Endothelial cell of umbilical vein (primary cell): Measurements from ENCODE around the gene RPS5. TPM values are rescaled to one million over a fixed set of nuclear protein-coding genes. Genes with fewer than 3 reads are reported as not detected.
A peak's percentile ranks its signal among the peaks of the same experiment; 100 is the strongest.

Source experiments
- BruUV-seq: library from RNA; stranded (reverse); fragments of 400-500 nt; replicated peaks from 2 replicates; lab custom pipeline; 2021; lab: Mats Ljungman, UMichigan
- CTCF ChIA-PET: fragments of 300-600, 350-600 bp; sonication (Branson Sonifier 250); formaldehyde crosslinking; loops from one replicate; lab custom pipeline; 2021; ENCODE audit warnings: antibody characterized with exemption, inconsistent platforms; lab: Charles Lee
- POLR2A ChIA-PET: fragments of 300-600, 350-600 bp; sonication (Branson Sonifier 250); formaldehyde crosslinking; loops from one replicate; lab custom pipeline; 2021; ENCODE audit warnings: antibody characterized with exemption, inconsistent platforms; lab: Charles Lee
- DNase-seq: peaks from one replicate; pipeline ENCODE4 v3.0.0-alpha.2; 2011; ENCODE audit warnings: low read depth, low spot score
- FAIRE-seq: peaks from 2 replicates; lab custom pipeline; 2011; peaks lifted over from hg19 to GRCh38; lab: Jason Lieb, UNC
- H2AFZ ChIP-seq: 2 replicates; pipeline ENCODE4 v1.6.0; 2012; ENCODE audit warnings: low read depth, low read length, control low read depth, inconsistent platforms
- H3K27ac ChIP-seq: 2 replicates; pipeline ENCODE4 v1.5.1; 2011; ENCODE audit warnings: low read depth, mild to moderate bottlenecking, control low read depth, low read length, moderate library complexity; ENCODE audit not compliant: insufficient read depth
- H3K27me3 ChIP-seq, 2 experiments: 2 replicates each; pipeline versions ENCODE4 v1.6.0 to v1.6.1; 2011; ENCODE audit warnings: low read length in 2 of 2, mixed read lengths in 1 of 2; ENCODE audit not compliant: control insufficient read depth in 2 of 2, insufficient read depth in 2 of 2
- H3K36me3 ChIP-seq, 2 experiments: 2 replicates in 1 of 2; 3 replicates in 1 of 2; pipeline ENCODE4 v1.5.1; 2011; ENCODE audit warnings: low read length in 2 of 2, mild to moderate bottlenecking in 1 of 2, moderate library complexity in 1 of 2; ENCODE audit not compliant: control insufficient read depth in 2 of 2, insufficient read depth in 2 of 2; ENCODE audit errors: extremely low read depth in 1 of 2
- H3K4me1 ChIP-seq: 3 replicates; pipeline ENCODE4 v1.5.1; 2011; ENCODE audit warnings: mild to moderate bottlenecking, low read length; ENCODE audit not compliant: control insufficient read depth, insufficient read depth; ENCODE audit errors: extremely low read depth
- H3K4me2 ChIP-seq: 2 replicates; pipeline ENCODE4 v1.6.1; 2011; ENCODE audit warnings: low read length, control low read depth, mixed read lengths; ENCODE audit not compliant: insufficient read depth
- H3K4me3 ChIP-seq, 3 experiments: fragments of 200-600 bp in 1 of 3; sonication (generic), shearing (Covaris generic) in 1 of 3; replicated peaks in 1 of 3; 2 replicates each; pipeline ENCODE4 v1.5.1; 2011 to 2016; ENCODE audit warnings: control low read depth in 3 of 3, low read length in 3 of 3, mild to moderate bottlenecking in 2 of 3, inconsistent platforms in 1 of 3, low read depth in 1 of 3, moderate library complexity in 1 of 3; ENCODE audit not compliant: insufficient read depth in 1 of 3
- H3K79me2 ChIP-seq: 2 replicates; pipeline ENCODE4 v1.6.0; 2012; ENCODE audit warnings: low read length, inconsistent platforms; ENCODE audit not compliant: control insufficient read depth, insufficient read depth
- H3K9ac ChIP-seq: replicated peaks from 2 replicates; pipeline ENCODE3; 2011; ENCODE audit warnings: low read length, control low read depth; ENCODE audit not compliant: insufficient read depth; ENCODE audit errors: extremely low read depth
- H3K9me1 ChIP-seq: replicated peaks from 3 replicates; pipeline ENCODE4 v1.6.0; 2011; ENCODE audit warnings: mild to moderate bottlenecking, low read length; ENCODE audit not compliant: control insufficient read depth, insufficient read depth; ENCODE audit errors: extremely low read depth
- H3K9me3 ChIP-seq: replicated peaks from 2 replicates; pipeline ENCODE4 v1.5.1; 2012; ENCODE audit warnings: low read length, inconsistent platforms; ENCODE audit not compliant: control insufficient read depth, insufficient read depth
- H4K20me1 ChIP-seq: replicated peaks from 2 replicates; pipeline ENCODE3; 2011; ENCODE audit warnings: mild to moderate bottlenecking, low read length; ENCODE audit not compliant: control insufficient read depth, insufficient read depth; ENCODE audit errors: extremely low read depth
- FOS ChIP-seq: IDR thresholded peaks from 2 replicates; pipeline ENCODE4 v1.6.1; 2011; ENCODE audit warnings: mild to moderate bottlenecking, low read length, moderate library complexity, borderline replicate concordance; ENCODE audit not compliant: insufficient read depth
- MYC ChIP-seq: IDR thresholded peaks from one replicate; pipeline ENCODE4 v1.6.1; 2011; ENCODE audit warnings: mild to moderate bottlenecking, low read depth, low read length
- POLR2A ChIP-seq: IDR thresholded peaks from 2 replicates; pipeline ENCODE4 v1.6.1; 2012; ENCODE audit warnings: low read depth, mild to moderate bottlenecking, control low read depth, low read length
- POLR2AphosphoS5 ChIP-seq: IDR thresholded peaks from 2 replicates; pipeline ENCODE4 v1.6.1; 2012; ENCODE audit warnings: low read depth, mild to moderate bottlenecking, control low read depth, low read length, moderate library complexity; ENCODE audit not compliant: insufficient read depth
- dilution Hi-C: fragments of 300-500 bp; cut with MboI; formaldehyde crosslinking; loops from one replicate; pipeline ENCODE4 v1.15.0; 2019; ENCODE audit warnings: low sequenced_read_pairs; ENCODE audit not compliant: extremely low pct_ligation_motif_present
- intact Hi-C: fragments of 100-400 bp; cut with micrococcal nuclease; formaldehyde crosslinking; loops from one replicate; pipeline ENCODE4 v1.10.0; 2022
- polyA plus RNA-seq, 4 experiments: library from polyadenylated mRNA; depleted of rRNA in 3 of 4; stranded (reverse) in 3 of 4; unstranded in 1 of 4; fragments of >200 nt; gene quantifications; 2 replicates each; pipeline versions ENCODE4 v1.2.1 to v1.2.3, GENCODE V29; 2011 to 2012; ENCODE audit warnings: missing spikeins in 1 of 4
- total RNA-seq: library from RNA; stranded (reverse); gene quantifications from 2 replicates; pipeline ENCODE4 v1.2.3, GENCODE V29; 2021
- TF ChIP-seq, protein P1 (sequence below): IDR thresholded peaks from 2 replicates; pipeline ENCODE4 v1.6.1; 2011; ENCODE audit not compliant: insufficient read depth, insufficient read length

Gene RPS5
- total and polyA plus RNA-seq, 2 donors (not counting 3 experiments of a cell fraction or from before 2014, with no cell fraction given) = 993 to 3,430 TPM

DNA sequence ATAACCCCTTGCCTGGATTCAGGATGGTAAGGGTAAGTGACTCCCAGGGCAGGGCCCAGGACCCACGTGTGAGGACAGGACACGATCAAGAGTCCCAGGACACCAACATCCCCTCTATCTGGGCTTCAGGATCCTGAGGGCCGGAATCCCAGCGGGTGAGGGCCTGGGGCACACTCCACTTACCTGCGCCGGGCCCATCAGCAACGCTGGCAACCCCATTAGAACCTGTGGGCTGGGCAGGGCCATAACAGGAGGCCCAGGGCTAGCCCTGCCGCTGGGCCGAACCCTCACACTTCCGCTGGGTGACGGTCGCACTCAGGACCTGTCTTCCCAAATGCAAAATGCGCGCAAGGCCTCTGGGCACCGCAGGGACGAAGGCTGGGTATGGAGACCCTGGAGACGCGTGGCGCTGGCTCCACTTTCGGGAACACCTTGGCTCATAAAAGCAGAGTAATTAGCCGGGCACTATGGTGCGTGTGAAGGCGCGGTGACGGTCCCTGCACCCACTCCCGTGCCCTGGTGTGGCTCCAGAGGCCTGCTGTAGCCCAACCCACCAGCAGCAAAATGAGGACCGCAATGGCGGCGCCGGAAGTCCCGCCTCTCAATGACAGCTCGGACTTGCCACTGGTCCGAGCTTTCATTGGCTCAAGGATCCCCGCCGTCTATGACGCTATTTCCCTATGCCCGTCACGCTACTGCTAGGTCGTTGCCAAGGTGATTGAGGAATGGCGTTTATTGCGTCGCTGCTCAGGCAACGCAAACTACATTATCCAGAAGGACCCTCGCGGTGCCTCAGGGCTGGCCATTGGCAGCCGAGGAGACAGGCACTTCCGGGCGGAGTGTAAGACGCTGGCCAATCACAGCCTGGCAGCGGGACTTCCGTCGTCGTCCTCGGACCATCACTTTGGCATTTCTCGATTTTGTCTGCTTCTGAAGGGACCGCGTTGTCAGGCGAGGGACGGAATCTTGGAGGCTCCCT is 52.8 kb downstream of the RPS5 start, which contains the start of gene ZNF132:
Gene ZNF132, minus strand, starts transcription at position 578 of the 979 bp plus-strand sequence. Its CDS starts 332 bp downstream, at position 246.
- TF ChIP-seq POLR2A = peak; percentile 67
- TF ChIP-seq POLR2AphosphoS5 = peak; percentile 73
- TF ChIP-seq FOS = no peak
- TF ChIP-seq, protein P1, sequence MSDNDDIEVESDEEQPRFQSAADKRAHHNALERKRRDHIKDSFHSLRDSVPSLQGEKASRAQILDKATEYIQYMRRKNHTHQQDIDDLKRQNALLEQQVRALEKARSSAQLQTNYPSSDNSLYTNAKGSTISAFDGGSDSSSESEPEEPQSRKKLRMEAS = peak; percentile 41
- TF ChIP-seq MYC = no peak
- Histone ChIP-seq H3K4me2 (peak within 1 kb of the TSS; percentile 57), H3K36me3 (peaks cover 5% of the 10 kb centered on the region in 2 experiments), H3K4me1 (peaks cover 7% of the 10 kb centered on the region), H3K9me3 (peaks cover 4% of the 10 kb centered on the region), H3K4me3 (peak within 1 kb of the TSS; percentile 31 to 83 (median 57)), H3K27me3 (peaks cover 0 to 2% of the 10 kb centered on the region in 2 experiments), H3K9me1 (no peaks in the 10 kb centered on the region), H3K9ac (peak within 1 kb of the TSS; percentile 65), H2AFZ (peak within 1 kb of the TSS; percentile 86), H4K20me1 (no peaks in the 10 kb centered on the region), H3K79me2 (no peaks in the 10 kb centered on the region), H3K27ac (peak within 1 kb of the TSS; percentile 48)
- intact Hi-C loops (loop anchor here (1.0 to 2.0 kb wide), 3 partner anchors 11 to 113 kb away; partner anchors contain the start of genes ZNF324B, ZNF584 and ZSCAN22), dilution Hi-C loops (no loop called here)
- BruUV-seq = TSS peak; percentile 89
- DNase-seq (peak; percentile 100), FAIRE-seq (peak; percentile 100)
- ChIA-PET CTCF (interaction anchor here (1.0 kb wide), 2 partner anchors 9 to 12 kb away, joined by 3 read pairs; partner anchors contain the start of gene ZNF324B), POLR2A (interaction anchor here (1.0 kb wide), 2 partner anchors 31 to 257 kb away, joined by 3 read pairs; partner anchors contain the start of genes ZNF274 and ZNF584)
